Ishikawa (cell line): ENCODE measurements around the gene APBB2.

Source experiments
- EP300 ChIP-seq: IDR thresholded peaks from 2 replicates; pipeline ENCODE4 v1.6.1; 2012; ENCODE audit warnings: borderline replicate concordance
- REST ChIP-seq: IDR thresholded peaks from 2 replicates; pipeline ENCODE4 v1.6.1; 2012; ENCODE audit warnings: low read depth, mild to moderate bottlenecking
- TAF1 ChIP-seq: IDR thresholded peaks from 2 replicates; pipeline ENCODE4 v1.6.1; 2012; ENCODE audit warnings: low read depth, mild to moderate bottlenecking
- TCF12 ChIP-seq: IDR thresholded peaks from 2 replicates; pipeline ENCODE4 v1.6.1; 2012; ENCODE audit warnings: low read depth

- no peak for TF ChIP-seq REST
- no peak for TF ChIP-seq TAF1
- TF ChIP-seq TCF12 = no peak
- TF ChIP-seq EP300 = no peak
These were observed 253.4 kb downstream of the APBB2 start for GRCh38 chr4:40960941-40961340.
